SK-N-MC (cell line): ENCODE results near the gene ETV1.

Experiments
- DNase-seq: peaks from one replicate; pipeline ENCODE4 v3.0.0-alpha.2; 2011; ENCODE audit warnings: low read depth, low spot score
- H3K27ac ChIP-seq: fragments of 200-600 bp; sonication (generic); 2 replicates; pipeline ENCODE4 v1.5.1; 2016; ENCODE audit warnings: mixed run types
- H3K36me3 ChIP-seq: fragments of 200-600 bp; sonication (generic); 2 replicates; pipeline ENCODE4 v1.6.1; 2017; ENCODE audit warnings: antibody characterized with exemption, low read length, mixed read lengths; ENCODE audit not compliant: insufficient read depth
- H3K4me3 ChIP-seq: fragments of 200-600 bp; sonication (generic); 2 replicates; pipeline ENCODE4 v1.5.1; 2016
- H3K9ac ChIP-seq: fragments of 200-600 bp; sonication (generic); 2 replicates; pipeline ENCODE4 v1.8.0; 2017; ENCODE audit warnings: mixed run types, mixed read lengths; ENCODE audit not compliant: insufficient read length
- H3K9me3 ChIP-seq: fragments of 200-600 bp; sonication (generic); 2 replicates; pipeline ENCODE4 v1.6.1; 2017; ENCODE audit warnings: low read depth, mild to moderate bottlenecking, antibody characterized with exemption, low read length, moderate library complexity, mixed read lengths
- EZH2 ChIP-seq: fragments of 200-600 bp; sonication (generic); IDR thresholded peaks from one replicate; pipeline ENCODE4 v1.6.1; 2017; ENCODE audit warnings: antibody characterized with exemption
- FOXP2 ChIP-seq: optimal IDR thresholded peaks from 2 replicates; pipeline ENCODE3; 2011; ENCODE audit warnings: mild to moderate bottlenecking, moderate library complexity; ENCODE audit not compliant: insufficient read depth; ENCODE audit errors: extremely low read length, control extremely low read depth
- POLR2AphosphoS5 ChIP-seq: IDR thresholded peaks from 2 replicates; pipeline ENCODE4 v1.6.1; 2012; ENCODE audit warnings: mild to moderate bottlenecking, low read depth, low read length, borderline replicate concordance

ETV1 gene

DNA sequence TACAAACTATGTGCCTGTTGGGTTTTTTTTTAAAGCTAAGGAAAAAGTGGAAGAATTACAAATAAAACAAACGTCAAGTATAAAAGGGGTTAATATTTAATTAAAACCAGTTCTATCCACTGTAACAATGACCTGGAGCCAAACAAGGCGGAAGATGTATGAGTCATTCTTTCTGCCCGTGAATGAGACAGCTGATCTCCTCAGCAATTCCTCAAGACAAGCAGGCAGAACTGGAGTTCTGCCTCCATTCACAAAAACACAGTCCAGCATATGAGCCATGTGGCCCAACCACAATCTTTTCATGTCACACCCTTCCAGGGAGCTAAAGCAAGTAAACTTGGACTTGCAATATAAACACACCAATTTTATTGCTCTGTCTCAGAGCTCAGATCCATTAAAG lies 8.4 kb downstream of the ETV1 start:
- Histone ChIP-seq H3K36me3 (no peaks in the 10 kb centered on the region), H3K9me3 (no peaks in the 10 kb centered on the region), H3K27ac (peak overlapping the region; percentile 96), H3K9ac (peak overlapping the region; percentile 37), H3K4me3 (peak overlapping the region; percentile 77)
- TF ChIP-seq FOXP2: no peak
- no peak; the same call in 1 of the 2 replicates for TF ChIP-seq POLR2AphosphoS5
- TF ChIP-seq EZH2: no peak
- DNase-seq: peak; percentile 73

DNA sequence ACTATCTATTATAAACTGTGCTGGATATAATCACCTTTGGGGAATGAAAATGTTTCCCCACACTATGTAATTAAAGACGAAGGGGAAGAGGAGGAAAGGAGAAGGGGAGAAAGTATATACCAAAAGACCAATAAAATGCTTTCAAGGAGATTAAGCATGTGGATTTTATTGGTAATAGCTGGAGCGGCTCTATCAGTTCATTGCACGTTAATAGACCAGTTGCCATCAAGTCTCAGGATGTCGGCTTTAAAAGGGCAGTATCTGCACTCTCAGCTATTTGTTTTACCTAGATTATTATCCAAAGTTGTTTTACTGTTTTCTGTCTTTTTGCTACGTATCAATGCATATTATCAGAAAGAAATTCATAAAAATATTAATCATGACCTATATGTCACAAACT lies 9.0 kb downstream of the ETV1 start:
- TF ChIP-seq EZH2: no peak
- TF ChIP-seq FOXP2: no peak
- no peak for TF ChIP-seq POLR2AphosphoS5
- Histone ChIP-seq H3K36me3 (no peaks in the 10 kb centered on the region), H3K27ac (peak overlapping the region; percentile 96), H3K4me3 (peak overlapping the region; percentile 77), H3K9ac (peak overlapping the region; percentile 60), H3K9me3 (no peaks in the 10 kb centered on the region)
- DNase-seq: no peak

DNA sequence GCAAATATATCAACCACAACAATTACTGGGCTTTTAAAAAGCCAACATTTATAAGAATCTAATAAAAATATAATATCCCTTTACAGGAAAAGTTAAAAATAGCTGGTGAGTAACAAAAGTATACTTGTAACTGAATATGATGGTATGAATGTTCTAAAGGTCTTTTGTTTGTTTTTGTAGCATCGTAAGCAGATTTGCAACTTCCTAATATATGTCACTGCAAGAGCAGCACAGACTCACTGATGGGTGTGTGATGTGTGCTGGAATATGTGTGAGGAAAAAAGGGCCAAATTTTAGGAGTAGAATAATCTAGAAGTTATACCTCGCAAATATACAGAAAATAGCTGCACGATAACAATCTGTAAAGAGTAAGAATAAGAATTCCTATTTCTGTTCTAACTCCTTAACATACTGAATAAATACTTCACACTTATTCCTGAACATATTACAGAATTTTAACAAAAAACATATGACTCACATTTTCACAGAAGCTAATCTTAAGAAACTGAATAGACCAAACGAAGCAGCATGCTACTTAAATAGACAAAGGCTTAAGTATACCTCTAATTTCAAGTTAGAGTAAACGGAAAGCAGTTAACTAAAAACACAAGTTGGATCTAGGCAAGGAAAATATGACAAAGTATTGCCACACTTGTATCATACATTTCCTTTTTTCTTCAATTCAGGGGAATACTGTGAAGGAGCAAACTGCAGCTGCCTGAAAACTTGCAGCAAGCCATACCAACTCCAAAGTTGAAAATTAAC lies 9.6 kb downstream of the ETV1 start:
- H3K9ac ChIP-seq: peak overlapping the region; percentile 60
- DNase-seq: peak; percentile 76
- H3K4me3 ChIP-seq: peak overlapping the region; percentile 77
- peak overlapping the region; percentile 96 for H3K27ac ChIP-seq
- H3K9me3 ChIP-seq: no peaks in the 10 kb centered on the region
- TF ChIP-seq POLR2AphosphoS5 (no peak), EZH2 (no peak), FOXP2 (no peak)
- H3K36me3 ChIP-seq: no peaks in the 10 kb centered on the region

DNA sequence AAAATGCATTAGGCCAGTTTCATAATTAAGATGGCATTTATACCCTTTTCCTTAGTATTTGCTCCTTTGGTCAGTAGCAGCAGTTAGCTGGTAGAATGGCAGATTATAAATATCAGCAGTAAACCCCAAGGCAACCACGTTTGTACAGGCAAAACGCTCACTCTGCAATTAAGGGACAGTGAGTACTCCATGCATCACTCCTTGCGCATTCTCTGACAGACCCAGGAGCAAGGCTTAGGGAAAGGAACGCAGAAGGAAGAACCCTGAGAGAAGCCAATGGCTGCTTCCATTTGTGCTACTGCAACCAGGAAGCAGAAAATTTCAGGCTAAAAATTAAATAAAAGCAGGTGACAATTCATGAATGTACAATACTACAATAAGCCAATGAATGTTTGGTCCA lies 12.9 kb downstream of the ETV1 start:
- Histone ChIP-seq H3K27ac (no peak overlapping the region), H3K36me3 (no peaks in the 10 kb centered on the region), H3K9me3 (no peaks in the 10 kb centered on the region), H3K4me3 (no peak overlapping the region), H3K9ac (no peak overlapping the region)
- TF ChIP-seq EZH2: no peak
- no peak for TF ChIP-seq POLR2AphosphoS5
- TF ChIP-seq FOXP2: no peak
- DNase-seq: no peak

DNA sequence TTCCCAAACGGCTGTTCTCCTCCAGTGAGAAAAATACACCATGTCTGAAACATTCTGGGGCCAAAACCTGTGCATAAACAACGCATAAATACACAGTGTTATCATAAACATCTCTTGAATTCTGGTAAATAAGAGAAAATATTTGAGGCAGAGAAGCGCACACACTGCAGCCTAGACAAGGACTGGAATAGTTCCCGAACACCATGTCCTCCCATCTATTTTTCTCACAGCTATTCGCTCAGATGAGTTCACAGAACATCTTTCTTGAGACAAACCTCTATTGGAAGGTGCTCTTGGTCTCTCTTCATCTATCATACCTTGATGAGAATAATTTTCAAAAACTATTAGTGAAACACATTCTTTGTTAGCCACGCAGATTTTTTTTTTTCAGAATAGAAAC lies 24.4 kb downstream of the ETV1 start:
- DNase-seq: no peak
- Histone ChIP-seq H3K4me3 (no peak overlapping the region), H3K27ac (no peak overlapping the region), H3K9me3 (no peaks in the 10 kb centered on the region), H3K36me3 (no peaks in the 10 kb centered on the region), H3K9ac (no peak overlapping the region)
- TF ChIP-seq EZH2: no peak
- no peak for TF ChIP-seq FOXP2
- TF ChIP-seq POLR2AphosphoS5: no peak

DNA sequence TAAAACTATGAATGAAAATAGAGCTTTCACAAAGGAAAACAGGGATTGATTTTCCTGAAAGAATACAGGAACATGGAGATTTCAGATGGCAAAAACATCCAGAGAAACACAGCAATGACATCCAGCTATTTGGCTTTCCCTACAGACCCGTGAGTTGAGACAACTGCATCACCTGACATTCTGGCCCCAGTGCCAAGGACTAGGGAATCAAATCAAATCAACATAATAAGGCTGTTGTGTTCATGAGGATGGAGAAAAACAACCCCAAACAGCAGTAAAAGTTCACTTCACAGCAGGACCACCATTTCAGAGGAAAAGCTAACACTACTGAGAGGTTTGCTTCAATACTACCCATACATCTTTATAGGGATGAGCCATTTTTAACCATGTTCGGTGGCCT lies 25.5 kb downstream of the ETV1 start:
- H3K4me3 ChIP-seq: no peak overlapping the region
- H3K27ac ChIP-seq: no peak overlapping the region
- no peak for TF ChIP-seq POLR2AphosphoS5
- TF ChIP-seq FOXP2: no peak
- no peak for TF ChIP-seq EZH2
- no peak for DNase-seq
- no peak overlapping the region for H3K9ac ChIP-seq
- H3K9me3 ChIP-seq: no peaks in the 10 kb centered on the region
- no peaks in the 10 kb centered on the region for H3K36me3 ChIP-seq

DNA sequence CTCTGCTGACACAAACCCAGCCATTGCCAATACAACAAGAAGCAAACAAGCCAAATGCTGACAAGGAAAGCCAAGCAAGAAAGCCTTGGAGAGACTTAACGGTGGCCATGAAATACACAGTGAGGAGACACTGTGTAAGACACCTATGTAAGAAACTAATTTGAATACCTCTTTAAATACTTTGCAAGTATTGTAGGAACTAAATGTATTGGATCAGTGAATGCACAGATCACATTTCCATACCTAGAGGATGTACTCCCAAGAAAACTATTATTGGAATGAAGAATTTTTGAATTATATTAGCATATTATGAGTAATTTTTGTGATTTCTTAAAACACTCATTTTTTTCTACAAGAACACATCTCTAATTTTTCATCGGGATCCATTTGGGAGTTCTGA lies 34.0 kb downstream of the ETV1 start:
- TF ChIP-seq POLR2AphosphoS5 (no peak), EZH2 (no peak), FOXP2 (no peak)
- Histone ChIP-seq H3K27ac (no peak overlapping the region), H3K4me3 (no peak overlapping the region), H3K36me3 (no peaks in the 10 kb centered on the region), H3K9ac (no peak overlapping the region), H3K9me3 (no peaks in the 10 kb centered on the region)
- DNase-seq: no peak

DNA sequence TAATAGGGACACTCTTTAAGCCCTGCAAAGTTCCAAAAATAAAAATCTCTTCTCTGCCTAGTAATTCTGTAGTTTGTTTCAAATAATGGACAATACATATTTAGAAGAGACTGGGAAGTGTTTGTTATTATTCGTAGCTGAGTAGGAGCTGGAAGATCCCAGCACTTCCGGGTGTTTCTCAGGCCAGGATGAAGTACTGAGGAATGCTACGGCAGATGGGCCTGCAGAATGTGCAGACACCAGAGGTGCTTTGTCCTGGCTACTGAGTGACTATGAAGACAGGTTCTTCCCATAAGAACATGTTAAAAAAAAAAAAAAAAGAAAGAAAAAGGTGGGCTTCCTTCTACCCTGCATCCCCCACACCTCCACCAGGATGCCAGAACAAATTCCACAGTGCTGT lies 36.1 kb downstream of the ETV1 start:
- no peak overlapping the region for H3K9ac ChIP-seq
- TF ChIP-seq EZH2 (no peak), POLR2AphosphoS5 (no peak), FOXP2 (no peak)
- H3K4me3 ChIP-seq: no peak overlapping the region
- no peak for DNase-seq
- H3K36me3 ChIP-seq: no peaks in the 10 kb centered on the region
- no peaks in the 10 kb centered on the region for H3K9me3 ChIP-seq
- no peak overlapping the region for H3K27ac ChIP-seq

DNA sequence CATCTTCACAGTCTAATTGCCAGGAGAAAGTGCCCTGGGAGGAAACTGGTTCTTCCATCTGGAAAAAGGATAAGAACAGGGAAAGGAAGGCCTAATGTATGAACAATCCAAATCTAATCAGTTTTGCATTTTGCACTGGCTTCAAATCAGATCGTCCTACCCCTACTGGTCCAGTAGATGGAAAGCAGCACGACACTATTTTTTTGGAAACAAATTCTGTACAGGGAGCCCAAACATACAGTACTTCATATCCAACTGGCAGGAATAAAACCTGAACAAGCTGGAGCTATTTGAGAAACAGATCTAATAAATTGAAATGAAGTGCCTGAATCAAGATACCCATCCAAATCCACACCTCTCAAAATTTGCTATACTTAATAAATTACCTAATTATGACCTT lies 36.5 kb downstream of the ETV1 start:
- H3K9ac ChIP-seq: no peak overlapping the region
- H3K9me3 ChIP-seq: no peaks in the 10 kb centered on the region
- no peak for DNase-seq
- no peak overlapping the region for H3K27ac ChIP-seq
- H3K36me3 ChIP-seq: no peaks in the 10 kb centered on the region
- no peak overlapping the region for H3K4me3 ChIP-seq
- TF ChIP-seq FOXP2 (no peak), POLR2AphosphoS5 (no peak), EZH2 (no peak)
